Measurements from ENCODE around the gene HOXD13. TPM values are rescaled to one million over a fixed set of nuclear protein-coding genes. Genes with fewer than 3 reads are reported as not detected.

HOXD13 gene
- total RNA-seq, 1 donor from 2014 or later: not detected

DNA sequence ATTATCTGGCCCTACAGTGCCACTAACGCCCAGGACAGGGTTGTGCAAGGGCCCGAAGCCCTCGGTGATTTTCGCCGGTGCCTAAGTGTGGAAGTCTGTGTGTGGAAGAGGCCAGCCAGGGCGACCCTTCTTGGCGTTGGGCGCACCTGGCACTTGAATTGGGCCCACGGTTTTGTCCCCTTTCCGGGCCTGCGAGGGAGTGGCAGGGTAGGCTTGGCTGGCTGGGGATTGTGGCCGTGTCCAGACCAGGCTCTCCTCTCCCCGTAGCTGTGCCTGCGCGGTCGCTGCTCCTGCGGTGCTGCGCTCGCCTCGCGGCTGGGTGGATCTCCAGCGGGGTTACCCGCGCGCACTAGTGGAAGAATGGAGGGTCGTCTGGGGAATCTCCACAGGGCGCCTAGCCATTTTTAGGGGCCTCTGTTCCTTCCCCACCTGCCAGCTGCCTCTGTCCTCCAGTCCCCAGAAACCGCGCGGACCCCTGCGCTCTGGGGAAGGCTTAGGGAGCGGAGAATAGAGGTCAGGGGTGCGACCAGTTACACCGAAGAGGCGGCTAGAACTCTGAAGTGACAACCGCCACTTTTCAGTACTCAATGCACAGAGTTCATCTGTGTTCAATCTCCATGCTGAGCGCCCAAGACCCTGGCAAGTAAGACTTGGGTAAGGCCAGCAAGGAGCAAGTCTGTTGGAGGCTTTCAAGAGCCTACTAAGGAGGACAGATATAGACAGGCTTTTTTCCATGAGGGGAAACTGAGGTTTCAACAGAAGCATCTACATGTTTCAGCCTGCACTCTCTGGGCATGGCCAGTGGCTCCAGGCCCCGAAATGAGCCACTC, 24.7 kb upstream of the HOXD13 start:
- Mint-ChIP-seq H3K9me3 (ENCODE audit: unreplicated experiment) (no peaks in the 10 kb centered on the region), H3K27ac (ENCODE audit: unreplicated experiment) (no peak overlapping the region), H3K36me3 (ENCODE audit: low read depth, unreplicated experiment) (no peaks in the 10 kb centered on the region), H3K4me1 (ENCODE audit: unreplicated experiment) (peaks cover 15% of the 10 kb centered on the region), H3K4me3 (ENCODE audit: unreplicated experiment) (peak overlapping the region; percentile 25), H3K27me3 (ENCODE audit: unreplicated experiment) (peaks cover 26% of the 10 kb centered on the region)
- peak; percentile 12 for DNase-seq (ENCODE audit: low spot score)
- TF ChIP-seq, protein P1, sequence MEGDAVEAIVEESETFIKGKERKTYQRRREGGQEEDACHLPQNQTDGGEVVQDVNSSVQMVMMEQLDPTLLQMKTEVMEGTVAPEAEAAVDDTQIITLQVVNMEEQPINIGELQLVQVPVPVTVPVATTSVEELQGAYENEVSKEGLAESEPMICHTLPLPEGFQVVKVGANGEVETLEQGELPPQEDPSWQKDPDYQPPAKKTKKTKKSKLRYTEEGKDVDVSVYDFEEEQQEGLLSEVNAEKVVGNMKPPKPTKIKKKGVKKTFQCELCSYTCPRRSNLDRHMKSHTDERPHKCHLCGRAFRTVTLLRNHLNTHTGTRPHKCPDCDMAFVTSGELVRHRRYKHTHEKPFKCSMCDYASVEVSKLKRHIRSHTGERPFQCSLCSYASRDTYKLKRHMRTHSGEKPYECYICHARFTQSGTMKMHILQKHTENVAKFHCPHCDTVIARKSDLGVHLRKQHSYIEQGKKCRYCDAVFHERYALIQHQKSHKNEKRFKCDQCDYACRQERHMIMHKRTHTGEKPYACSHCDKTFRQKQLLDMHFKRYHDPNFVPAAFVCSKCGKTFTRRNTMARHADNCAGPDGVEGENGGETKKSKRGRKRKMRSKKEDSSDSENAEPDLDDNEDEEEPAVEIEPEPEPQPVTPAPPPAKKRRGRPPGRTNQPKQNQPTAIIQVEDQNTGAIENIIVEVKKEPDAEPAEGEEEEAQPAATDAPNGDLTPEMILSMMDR (IDR thresholded peaks at IDR 0.05; ENCODE audit: unreplicated experiment): no peak

- Mint-ChIP-seq H3K27me3 (ENCODE audit: unreplicated experiment) (peaks cover 27% of the 10 kb centered on the region), H3K9me3 (ENCODE audit: unreplicated experiment) (no peaks in the 10 kb centered on the region), H3K4me3 (ENCODE audit: unreplicated experiment) (peak overlapping the region; percentile 25), H3K4me1 (ENCODE audit: unreplicated experiment) (peaks cover 15% of the 10 kb centered on the region), H3K36me3 (ENCODE audit: low read depth, unreplicated experiment) (no peaks in the 10 kb centered on the region), H3K27ac (ENCODE audit: unreplicated experiment) (no peak overlapping the region)
- DNase-seq (ENCODE audit: low spot score): peak; percentile 18
- TF ChIP-seq, protein P1 (IDR thresholded peaks at IDR 0.05; ENCODE audit: unreplicated experiment): no peak
Measured at GRCh38 chr2:176068419-176068832, 24.1 kb upstream of the HOXD13 start.

- H3K27me3 Mint-ChIP-seq (ENCODE audit: unreplicated experiment): peaks cover 23% of the 10 kb centered on the region
- TF ChIP-seq, protein P1 (IDR thresholded peaks at IDR 0.05; ENCODE audit: unreplicated experiment): no peak
- no peaks in the 10 kb centered on the region for H3K9me3 Mint-ChIP-seq (ENCODE audit: unreplicated experiment)
- no peak overlapping the region for H3K27ac Mint-ChIP-seq (ENCODE audit: unreplicated experiment)
- peak; percentile 7 for DNase-seq (ENCODE audit: low spot score)
- peaks cover 16% of the 10 kb centered on the region for H3K4me1 Mint-ChIP-seq (ENCODE audit: unreplicated experiment)
- H3K4me3 Mint-ChIP-seq (ENCODE audit: unreplicated experiment): no peak overlapping the region
- no peaks in the 10 kb centered on the region for H3K36me3 Mint-ChIP-seq (ENCODE audit: low read depth, unreplicated experiment)
Measured at GRCh38 chr2:176071330-176072291, 20.9 kb upstream of the HOXD13 start.

- no peaks in the 10 kb centered on the region for H3K9me3 Mint-ChIP-seq (ENCODE audit: unreplicated experiment)
- H3K4me1 Mint-ChIP-seq (ENCODE audit: unreplicated experiment): peaks cover 16% of the 10 kb centered on the region
- peaks cover 23% of the 10 kb centered on the region for H3K27me3 Mint-ChIP-seq (ENCODE audit: unreplicated experiment)
- no peak overlapping the region for H3K27ac Mint-ChIP-seq (ENCODE audit: unreplicated experiment)
- TF ChIP-seq, protein P1 (IDR thresholded peaks at IDR 0.05; ENCODE audit: unreplicated experiment): no peak
- no peaks in the 10 kb centered on the region for H3K36me3 Mint-ChIP-seq (ENCODE audit: low read depth, unreplicated experiment)
- no peak overlapping the region for H3K4me3 Mint-ChIP-seq (ENCODE audit: unreplicated experiment)
- DNase-seq (ENCODE audit: low spot score): no peak
Measured at GRCh38 chr2:176072292-176072669, 20.2 kb upstream of the HOXD13 start.

Measured in endothelial cell (in vitro differentiated cells).